Thymus (tissue), 11 donors: Measurements from ENCODE around the gene CAMK2B. TPM values are rescaled to one million over a fixed set of nuclear protein-coding genes. Genes with fewer than 3 reads are reported as not detected.

Experiments used
- DNase-seq, 9 donors: peaks; one replicate each; pipeline ENCODE4 v3.0.0-alpha.2; 2013; ENCODE audit warnings: low spot score in 9 of 9, low read depth in 6 of 9, missing footprints in 1 of 9
- H3K27ac ChIP-seq, 2 donors: one replicate each; pipeline ENCODE4 v1.5.1; 2013; ENCODE audit warnings: control low read depth in 1 of 2, low read depth in 1 of 2, low read length in 1 of 2, mild to moderate bottlenecking in 1 of 2, moderate library complexity in 1 of 2
- H3K27me3 ChIP-seq, 2 donors: one replicate each; pipeline ENCODE4 v1.5.1; 2013; ENCODE audit warnings: low read length in 1 of 2; ENCODE audit not compliant: control insufficient read depth in 2 of 2, insufficient read depth in 1 of 2
- H3K36me3 ChIP-seq, 2 donors: one replicate each; pipeline ENCODE4 v1.5.1; 2013; ENCODE audit warnings: low read length in 1 of 2, mild to moderate bottlenecking in 1 of 2, moderate library complexity in 1 of 2; ENCODE audit not compliant: control insufficient read depth in 2 of 2, insufficient read depth in 2 of 2
- H3K4me1 ChIP-seq, 2 donors: one replicate each; pipeline ENCODE4 v1.5.1; 2013; ENCODE audit warnings: low read length in 2 of 2; ENCODE audit not compliant: control insufficient read depth in 2 of 2, insufficient read depth in 2 of 2
- H3K4me3 ChIP-seq, 2 donors: one replicate each; pipeline ENCODE4 v1.5.1; 2013; ENCODE audit warnings: low read length in 2 of 2, control low read depth in 1 of 2, mild to moderate bottlenecking in 1 of 2
- H3K9me3 ChIP-seq, 2 donors: one replicate each; pipeline ENCODE4 v1.5.1; 2013; ENCODE audit warnings: low read length in 1 of 2, mild to moderate bottlenecking in 1 of 2; ENCODE audit not compliant: control insufficient read depth in 2 of 2, insufficient read depth in 1 of 2
- WGBS: extraction: QIAGEN DNeasy Blood & Tissue Kit; methylation state at CpG from one replicate; pipeline ENCODE4 v1.1.7; 2013; 5-methylcytosine and 5-hydroxymethylcytosine counted together
- polyA plus RNA-seq: library from polyadenylated mRNA; stranded (reverse); fragments of 200-250 nt; gene quantifications from one replicate; pipeline ENCODE4 v1.2.3, GENCODE V29; 2013
- total RNA-seq: library from RNA; stranded (reverse); fragments of 120-200 nt; gene quantifications from one replicate; pipeline ENCODE4 v1.2.4, GENCODE V29; 2013
- donor health status: healthy.

Gene CAMK2B
- total and polyA plus RNA-seq, 2 donors, result 0.85 to 3.1 TPM

DNA sequence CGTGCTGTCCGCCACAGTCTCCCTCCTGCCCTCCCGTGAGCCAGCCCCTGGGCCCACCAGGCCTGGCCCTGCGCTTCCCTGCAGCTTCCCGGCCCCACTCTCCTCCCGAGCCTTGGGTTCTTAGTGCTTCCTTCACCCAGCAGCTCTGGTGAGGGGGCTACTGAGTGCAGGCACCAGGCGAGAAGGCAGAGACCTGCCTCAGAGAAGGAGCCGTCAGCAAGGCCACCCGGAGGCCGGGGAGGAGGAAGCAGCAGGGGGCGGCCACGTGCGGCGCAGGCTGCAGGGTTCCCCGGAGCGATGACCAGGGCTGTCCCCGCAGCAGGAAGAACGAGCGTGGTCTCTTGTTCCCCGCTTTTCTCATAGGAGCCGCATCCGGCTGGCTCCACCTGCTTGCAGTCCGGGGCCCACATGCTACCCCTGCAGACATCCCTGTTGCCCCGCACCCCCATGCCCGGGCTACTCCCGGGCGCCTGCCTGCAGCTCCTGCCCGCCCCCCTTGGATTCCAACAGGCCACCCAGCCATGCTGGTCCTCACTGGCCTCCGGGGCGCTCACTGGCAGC, 104.1 kb downstream of the CAMK2B start:
- DNase-seq, result no peak

DNA sequence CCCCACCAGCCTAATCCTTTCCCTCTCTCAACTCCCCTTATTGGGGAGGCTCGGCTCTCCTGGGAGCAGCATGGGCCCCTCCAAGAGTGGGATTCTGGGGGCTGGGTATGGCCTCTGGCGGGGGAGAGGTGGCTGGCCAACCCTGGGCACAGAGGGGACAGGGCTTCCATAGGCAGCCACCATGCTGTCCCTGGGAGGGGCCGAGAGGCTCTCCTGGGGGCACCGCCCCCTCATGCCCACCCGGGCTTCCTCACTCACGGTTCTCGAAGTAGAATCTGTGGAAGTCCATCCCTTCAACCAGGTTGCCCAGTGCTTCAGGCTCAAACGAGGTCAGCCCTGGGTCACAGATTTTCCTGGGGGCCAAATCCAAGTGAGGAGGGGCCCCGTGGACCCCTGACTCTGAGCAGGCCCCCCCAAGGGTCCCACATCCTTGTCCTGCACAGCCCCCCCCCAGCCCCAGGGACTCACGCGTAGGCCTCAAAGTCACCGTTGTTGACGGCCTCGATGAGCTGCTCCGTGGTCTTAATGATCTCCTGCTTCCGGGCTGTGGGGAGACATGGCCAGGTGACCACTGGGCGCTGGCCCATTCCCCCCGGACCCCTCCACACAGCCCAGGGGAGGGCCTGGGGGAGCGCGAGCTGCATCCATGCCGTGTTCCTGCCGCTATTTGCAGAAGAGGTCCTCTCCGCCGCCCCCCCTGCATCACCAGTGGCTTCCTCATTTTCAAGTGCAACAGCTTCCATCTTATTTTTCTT, 104.9 kb downstream of the CAMK2B start:
- H3K4me3 ChIP-seq, result no peak overlapping the region
- peaks cover 0 to 29% of the 10 kb centered on the region in 2 donors for H3K4me1 ChIP-seq
- WGBS, result 89% methylated on average over 24 of the region's 24 CpGs
- peaks cover 0 to 7% of the 10 kb centered on the region in 2 donors for H3K27me3 ChIP-seq
- H3K36me3 ChIP-seq, result no peaks in the 10 kb centered on the region
- H3K9me3 ChIP-seq, result no peaks in the 10 kb centered on the region
- H3K27ac ChIP-seq, result no peak overlapping the region
- DNase-seq, result no peak

More for the DNA sequence above, 104.1 kb downstream of the CAMK2B start:
- 93% methylated on average over 30 of the region's 30 CpGs for WGBS
- Histone ChIP-seq H3K36me3 (no peaks in the 10 kb centered on the region), H3K4me1 (peaks cover 0 to 21% of the 10 kb centered on the region in 2 donors), H3K27me3 (peaks cover 0 to 15% of the 10 kb centered on the region in 2 donors), H3K27ac (no peak overlapping the region), H3K4me3 (no peak overlapping the region), H3K9me3 (no peaks in the 10 kb centered on the region)

DNA sequence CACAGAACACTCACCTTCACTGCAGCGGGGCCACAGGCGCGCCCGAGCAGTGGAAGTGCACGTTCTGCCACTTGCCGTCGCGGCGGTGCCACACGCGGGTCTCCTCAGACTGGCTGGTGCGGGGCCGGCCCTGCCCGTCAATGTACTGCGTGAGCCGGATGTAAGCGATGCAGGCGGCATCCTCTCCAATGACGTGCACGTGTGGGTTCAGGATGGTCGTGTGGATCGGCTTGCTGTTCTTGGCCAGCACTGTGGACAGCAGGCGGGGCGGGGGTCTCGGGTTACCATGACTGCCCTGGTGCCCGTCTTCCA, 105.4 kb downstream of the CAMK2B start:
- DNase-seq, result no peak
- H3K4me3 ChIP-seq, result no peak overlapping the region
- H3K27ac ChIP-seq, result no peak overlapping the region
- 94% methylated on average over 26 of the region's 26 CpGs for WGBS
- no peaks in the 10 kb centered on the region for H3K36me3 ChIP-seq
- no peaks in the 10 kb centered on the region for H3K9me3 ChIP-seq
- H3K4me1 ChIP-seq, result peaks cover 0 to 31% of the 10 kb centered on the region in 2 donors
- peaks cover 0 to 3% of the 10 kb centered on the region in 2 donors for H3K27me3 ChIP-seq

DNA sequence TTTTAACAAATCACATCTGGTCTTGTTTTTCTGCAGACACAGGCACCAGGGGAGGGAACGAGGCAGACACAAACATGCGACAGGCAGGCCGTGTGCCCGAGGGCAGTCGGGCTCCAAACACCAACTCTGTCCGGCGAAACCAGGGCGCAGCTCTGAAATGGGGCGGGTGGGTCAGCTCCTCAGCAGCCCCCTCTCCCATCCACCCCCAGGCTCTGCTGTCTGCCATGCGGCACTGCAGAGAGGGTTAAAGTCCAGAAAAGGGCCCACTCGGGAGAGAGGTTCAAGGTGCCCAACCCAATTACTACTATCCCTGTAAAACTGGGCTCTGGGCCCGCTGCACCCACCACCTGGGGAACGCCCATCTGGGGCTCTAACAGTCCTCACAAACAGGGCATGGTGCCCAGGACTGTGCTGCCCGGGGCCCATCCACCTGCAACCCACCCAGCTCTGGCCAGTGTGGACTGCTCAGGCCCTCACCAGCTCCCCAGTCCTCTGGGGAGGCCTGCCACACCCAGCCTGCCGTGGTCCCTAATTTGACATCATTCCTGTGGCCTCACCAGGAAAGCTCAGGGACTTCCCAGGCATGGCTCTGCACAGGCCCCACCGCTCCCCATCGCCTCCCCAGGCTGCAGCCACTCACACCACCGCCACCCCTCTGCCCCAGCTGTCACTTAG, 105.9 kb downstream of the CAMK2B start:
- no peak for DNase-seq
- WGBS, result 98% methylated on average over 18 of the region's 18 CpGs
- Histone ChIP-seq H3K27me3 (no peaks in the 10 kb centered on the region), H3K4me1 (peaks cover 0 to 34% of the 10 kb centered on the region in 2 donors), H3K36me3 (no peaks in the 10 kb centered on the region), H3K4me3 (no peak overlapping the region), H3K9me3 (no peaks in the 10 kb centered on the region), H3K27ac (no peak overlapping the region)

DNA sequence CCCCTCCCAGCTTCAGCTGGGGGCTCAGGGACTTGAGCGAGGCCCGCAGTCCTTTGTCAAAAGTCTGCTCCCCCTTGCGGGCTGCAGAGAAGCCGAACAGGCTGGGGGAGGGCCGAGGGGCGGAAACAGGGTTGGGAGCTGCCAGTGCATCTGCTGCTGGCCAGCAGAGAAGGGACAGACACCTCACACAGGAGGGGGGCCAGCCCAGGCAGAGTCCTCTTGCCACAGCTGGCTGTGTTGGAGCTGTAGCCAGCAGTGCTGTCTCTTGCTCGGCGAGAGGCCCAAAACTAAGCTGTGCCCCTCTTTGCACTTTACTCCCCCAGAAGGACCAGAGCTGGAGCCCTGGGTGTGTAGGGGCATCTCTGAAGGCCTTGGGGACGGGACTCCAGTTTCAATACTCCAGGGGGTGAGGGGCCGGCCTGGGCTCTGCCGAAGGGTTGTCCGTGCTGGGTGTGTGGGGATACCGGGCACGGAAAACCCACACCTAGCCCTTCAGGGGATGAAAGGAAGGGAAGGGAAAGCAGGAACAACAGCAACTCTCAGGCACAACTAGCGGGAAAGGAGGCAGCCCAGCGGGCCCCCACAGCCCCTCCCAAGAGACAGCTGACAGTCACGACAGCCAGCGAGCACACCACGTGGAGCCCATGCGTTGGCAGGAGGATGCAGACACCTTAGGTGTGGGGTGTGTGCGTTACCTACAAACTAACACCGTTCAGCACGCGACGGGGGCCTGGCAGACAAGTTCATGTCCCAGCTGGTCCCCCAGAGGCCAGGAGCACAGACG, 106.8 kb downstream of the CAMK2B start:
- Histone ChIP-seq H3K4me1 (peaks cover 0 to 35% of the 10 kb centered on the region in 2 donors), H3K4me3 (no peak overlapping the region), H3K27me3 (no peaks in the 10 kb centered on the region), H3K9me3 (no peaks in the 10 kb centered on the region), H3K27ac (no peak overlapping the region), H3K36me3 (peaks cover 0 to 2% of the 10 kb centered on the region in 2 donors)
- WGBS, result 91% methylated on average over 26 of the region's 26 CpGs
- no peak for DNase-seq

DNA sequence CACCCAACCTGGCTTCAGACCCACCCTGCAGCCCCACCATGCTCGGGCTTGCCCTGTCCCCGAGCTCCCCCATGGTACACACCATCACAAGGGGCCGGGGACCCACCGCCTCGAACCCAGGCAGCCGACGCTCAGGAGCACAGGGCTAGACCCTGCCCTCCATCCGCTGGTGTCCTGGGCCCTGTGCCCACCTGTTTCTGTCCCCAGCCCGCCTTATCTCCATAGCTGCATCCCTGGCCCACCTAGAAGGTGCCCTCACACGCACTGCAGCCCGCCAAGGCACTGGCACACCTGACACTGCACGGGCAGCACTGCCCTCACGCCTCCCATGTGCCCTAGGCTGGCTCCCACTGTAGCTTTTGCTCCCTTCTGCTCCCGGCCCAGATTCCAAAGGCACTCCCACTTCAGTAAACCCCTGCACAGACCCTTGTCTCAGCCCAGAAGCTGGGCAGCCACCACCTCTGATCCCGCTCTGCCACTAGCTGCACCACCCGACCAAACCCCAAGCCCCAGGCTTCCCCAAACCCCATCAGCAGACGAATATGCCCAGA, 107.5 kb downstream of the CAMK2B start:
- H3K4me3 ChIP-seq, result no peak overlapping the region
- 92% methylated on average over 17 of the region's 17 CpGs for WGBS
- H3K36me3 ChIP-seq, result peaks cover 6 to 8% of the 10 kb centered on the region in 2 donors
- no peak overlapping the region for H3K27ac ChIP-seq
- H3K4me1 ChIP-seq, result peaks cover 0 to 30% of the 10 kb centered on the region in 2 donors
- no peaks in the 10 kb centered on the region for H3K9me3 ChIP-seq
- no peak for DNase-seq
- no peaks in the 10 kb centered on the region for H3K27me3 ChIP-seq

DNA sequence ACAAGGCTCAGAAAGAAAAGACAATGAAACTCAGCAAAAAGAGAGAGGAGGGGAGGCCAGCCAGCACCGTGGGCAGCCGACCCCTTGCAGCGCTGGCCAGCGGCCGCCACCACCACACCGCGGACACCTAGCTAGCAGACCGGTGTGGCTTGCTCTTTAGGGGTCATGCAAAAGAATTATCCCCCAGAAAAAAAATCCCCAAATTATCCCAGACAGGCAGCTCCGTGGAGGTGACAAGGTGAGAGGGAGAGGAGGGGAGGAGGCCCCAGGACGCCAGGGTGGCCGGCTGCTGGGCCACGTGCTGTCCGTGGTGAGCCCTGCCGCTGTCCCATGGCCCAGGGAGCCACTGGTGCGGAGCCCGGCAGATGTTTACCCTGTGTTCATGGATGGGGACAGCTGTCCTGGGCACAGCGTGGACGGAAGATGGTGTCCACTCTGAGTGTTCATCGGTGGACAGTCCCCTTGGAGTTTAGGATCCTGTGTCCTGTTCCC, 108.1 kb downstream of the CAMK2B start:
- DNase-seq, result no peak
- 94% methylated on average over 19 of the region's 19 CpGs for WGBS

DNA sequence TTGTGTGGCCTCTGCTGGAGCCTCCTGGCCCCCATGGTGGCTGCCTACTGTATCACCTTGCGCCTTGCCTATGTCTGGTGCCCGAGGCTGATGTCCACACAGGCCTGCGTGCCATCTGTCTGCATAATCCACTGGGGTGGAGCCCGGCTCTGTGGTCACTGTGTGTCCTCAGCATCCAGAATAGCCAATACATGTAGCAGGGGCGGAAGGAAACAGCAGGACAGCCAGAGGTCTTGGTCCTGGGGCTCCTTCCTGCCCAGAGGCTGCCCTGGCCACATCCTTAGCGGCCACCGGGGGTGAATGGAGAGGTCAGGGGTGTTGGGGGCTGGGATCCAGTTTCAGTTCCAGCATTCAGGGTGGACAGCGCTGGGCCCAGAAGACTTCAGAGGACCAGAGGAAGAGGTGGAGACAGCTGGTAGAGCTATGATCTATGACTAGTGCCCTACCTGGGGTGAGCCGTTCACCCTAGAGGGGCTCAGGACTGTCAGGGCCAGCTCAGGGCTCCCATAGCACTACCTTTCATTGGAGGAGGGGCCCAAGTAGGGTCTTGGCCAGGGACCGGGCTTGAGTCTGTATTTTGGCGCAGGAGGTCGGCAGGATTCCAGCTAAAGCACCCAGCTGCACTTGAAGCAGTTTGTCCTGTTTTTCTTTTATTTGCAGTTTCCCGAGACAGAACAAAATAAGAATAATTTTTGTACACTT, 108.7 kb downstream of the CAMK2B start:
- DNase-seq, result no peak

More for the DNA sequence above, 108.1 kb downstream of the CAMK2B start:
- H3K27ac ChIP-seq, result no peak overlapping the region
- no peak overlapping the region for H3K4me3 ChIP-seq
- no peaks in the 10 kb centered on the region for H3K9me3 ChIP-seq
- no peaks in the 10 kb centered on the region for H3K27me3 ChIP-seq
- H3K4me1 ChIP-seq, result peaks cover 0 to 30% of the 10 kb centered on the region in 2 donors
- H3K36me3 ChIP-seq, result peaks cover 12 to 15% of the 10 kb centered on the region in 2 donors

More for the DNA sequence above, 108.7 kb downstream of the CAMK2B start:
- Histone ChIP-seq H3K4me3 (no peak overlapping the region), H3K9me3 (no peaks in the 10 kb centered on the region), H3K27ac (no peak overlapping the region), H3K27me3 (no peaks in the 10 kb centered on the region), H3K4me1 (peaks cover 0 to 30% of the 10 kb centered on the region in 2 donors), H3K36me3 (peaks cover 18 to 21% of the 10 kb centered on the region in 2 donors)
- WGBS, result 94% methylated on average over 13 of the region's 13 CpGs
